Astrocyte (in vitro differentiated cells and primary cell): ENCODE data around the gene YOD1.

Source experiments
- EZH2 ChIP-seq: IDR thresholded peaks from 2 replicates; pipeline ENCODE4 v1.6.1; 2012; ENCODE audit warnings: mild to moderate bottlenecking, low read length, inconsistent platforms; ENCODE audit not compliant: insufficient read depth
- TF ChIP-seq, protein P1 (sequence below): IDR thresholded peaks from 2 replicates; pipeline ENCODE4 v1.5.1; 2011; ENCODE audit warnings: low read depth, mild to moderate bottlenecking, inconsistent platforms, low read length, moderate library complexity; ENCODE audit not compliant: insufficient read depth

DNA sequence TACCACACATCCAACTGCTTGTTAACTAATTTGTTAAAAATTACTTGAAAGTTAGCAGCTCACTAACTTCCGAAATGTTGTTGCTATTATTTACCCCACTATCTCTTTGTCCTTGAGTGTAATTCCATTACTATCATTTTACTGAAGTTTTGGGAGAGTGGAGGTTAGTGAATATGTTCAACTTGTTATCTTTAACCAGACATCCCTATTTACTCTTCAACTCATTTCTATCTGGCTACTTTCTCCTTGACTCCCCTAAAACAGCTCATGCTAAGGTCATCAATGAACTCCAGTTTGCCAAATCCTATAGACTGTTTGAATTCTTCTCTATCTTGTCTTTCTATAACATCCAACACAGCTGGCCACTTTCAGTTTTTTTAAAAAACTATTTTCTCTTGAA lies 14.1 kb downstream of the YOD1 start:
- TF ChIP-seq, protein P1, sequence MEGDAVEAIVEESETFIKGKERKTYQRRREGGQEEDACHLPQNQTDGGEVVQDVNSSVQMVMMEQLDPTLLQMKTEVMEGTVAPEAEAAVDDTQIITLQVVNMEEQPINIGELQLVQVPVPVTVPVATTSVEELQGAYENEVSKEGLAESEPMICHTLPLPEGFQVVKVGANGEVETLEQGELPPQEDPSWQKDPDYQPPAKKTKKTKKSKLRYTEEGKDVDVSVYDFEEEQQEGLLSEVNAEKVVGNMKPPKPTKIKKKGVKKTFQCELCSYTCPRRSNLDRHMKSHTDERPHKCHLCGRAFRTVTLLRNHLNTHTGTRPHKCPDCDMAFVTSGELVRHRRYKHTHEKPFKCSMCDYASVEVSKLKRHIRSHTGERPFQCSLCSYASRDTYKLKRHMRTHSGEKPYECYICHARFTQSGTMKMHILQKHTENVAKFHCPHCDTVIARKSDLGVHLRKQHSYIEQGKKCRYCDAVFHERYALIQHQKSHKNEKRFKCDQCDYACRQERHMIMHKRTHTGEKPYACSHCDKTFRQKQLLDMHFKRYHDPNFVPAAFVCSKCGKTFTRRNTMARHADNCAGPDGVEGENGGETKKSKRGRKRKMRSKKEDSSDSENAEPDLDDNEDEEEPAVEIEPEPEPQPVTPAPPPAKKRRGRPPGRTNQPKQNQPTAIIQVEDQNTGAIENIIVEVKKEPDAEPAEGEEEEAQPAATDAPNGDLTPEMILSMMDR, result no peak
- TF ChIP-seq EZH2, result no peak
